Upper lobe of left lung (tissue), 4 donors: ENCODE results near the gene NXPH1.

Experiments
- CTCF ChIP-seq, 6 experiments: fragments of 450-650 bp in 4 of 6; fragments of 200-600 bp in 2 of 6; sonication (generic) in 2 of 6; IDR thresholded peaks; one replicate each; pipeline ENCODE4 v1.5.1; 2016 to 2019; ENCODE audit warnings: antibody characterized with exemption in 6 of 6
- POLR2A ChIP-seq, 4 donors: fragments of 450-650 bp; IDR thresholded peaks; one replicate each; pipeline ENCODE4 v1.5.1; 2016 to 2017; ENCODE audit warnings: antibody characterized with exemption in 4 of 4, mild to moderate bottlenecking in 2 of 4

- TF ChIP-seq CTCF (IDR thresholded peaks at IDR 0.05) (no peak), POLR2A (IDR thresholded peaks at IDR 0.05) (no peak)
Observed at GRCh38 chr7:8702807-8703206, 269.4 kb downstream of the NXPH1 start.
